Endothelial cell of umbilical vein (primary cell): ENCODE measurements around the gene PLXNC1. TPM values are rescaled to one million over a fixed set of nuclear protein-coding genes. Genes with fewer than 3 reads are reported as not detected.

Experiments used
- BruUV-seq: library from RNA; stranded (reverse); fragments of 400-500 nt; replicated peaks from 2 replicates; lab custom pipeline; 2021; lab: Mats Ljungman, UMichigan
- CTCF ChIA-PET: fragments of 300-600, 350-600 bp; sonication (Branson Sonifier 250); formaldehyde crosslinking; loops from one replicate; lab custom pipeline; 2021; ENCODE audit warnings: antibody characterized with exemption, inconsistent platforms; lab: Charles Lee
- POLR2A ChIA-PET: fragments of 300-600, 350-600 bp; sonication (Branson Sonifier 250); formaldehyde crosslinking; loops from one replicate; lab custom pipeline; 2021; ENCODE audit warnings: antibody characterized with exemption, inconsistent platforms; lab: Charles Lee
- DNase-seq: peaks from one replicate; pipeline ENCODE4 v3.0.0-alpha.2; 2011; ENCODE audit warnings: low read depth, low spot score
- FAIRE-seq: peaks from 2 replicates; lab custom pipeline; 2011; peaks lifted over from hg19 to GRCh38; lab: Jason Lieb, UNC
- H2AFZ ChIP-seq: 2 replicates; pipeline ENCODE4 v1.6.0; 2012; ENCODE audit warnings: low read depth, low read length, control low read depth, inconsistent platforms
- H3K27ac ChIP-seq: 2 replicates; pipeline ENCODE4 v1.5.1; 2011; ENCODE audit warnings: low read depth, mild to moderate bottlenecking, control low read depth, low read length, moderate library complexity; ENCODE audit not compliant: insufficient read depth
- H3K27me3 ChIP-seq, 2 experiments: 2 replicates each; pipeline versions ENCODE4 v1.6.0 to v1.6.1; 2011; ENCODE audit warnings: low read length in 2 of 2, mixed read lengths in 1 of 2; ENCODE audit not compliant: control insufficient read depth in 2 of 2, insufficient read depth in 2 of 2
- H3K36me3 ChIP-seq, 2 experiments: 2 replicates in 1 of 2; 3 replicates in 1 of 2; pipeline ENCODE4 v1.5.1; 2011; ENCODE audit warnings: low read length in 2 of 2, mild to moderate bottlenecking in 1 of 2, moderate library complexity in 1 of 2; ENCODE audit not compliant: control insufficient read depth in 2 of 2, insufficient read depth in 2 of 2; ENCODE audit errors: extremely low read depth in 1 of 2
- H3K4me1 ChIP-seq: 3 replicates; pipeline ENCODE4 v1.5.1; 2011; ENCODE audit warnings: mild to moderate bottlenecking, low read length; ENCODE audit not compliant: control insufficient read depth, insufficient read depth; ENCODE audit errors: extremely low read depth
- H3K4me2 ChIP-seq: 2 replicates; pipeline ENCODE4 v1.6.1; 2011; ENCODE audit warnings: low read length, control low read depth, mixed read lengths; ENCODE audit not compliant: insufficient read depth
- H3K4me3 ChIP-seq, 3 experiments: fragments of 200-600 bp in 1 of 3; sonication (generic), shearing (Covaris generic) in 1 of 3; replicated peaks in 1 of 3; 2 replicates each; pipeline ENCODE4 v1.5.1; 2011 to 2016; ENCODE audit warnings: control low read depth in 3 of 3, low read length in 3 of 3, mild to moderate bottlenecking in 2 of 3, inconsistent platforms in 1 of 3, low read depth in 1 of 3, moderate library complexity in 1 of 3; ENCODE audit not compliant: insufficient read depth in 1 of 3
- H3K79me2 ChIP-seq: 2 replicates; pipeline ENCODE4 v1.6.0; 2012; ENCODE audit warnings: low read length, inconsistent platforms; ENCODE audit not compliant: control insufficient read depth, insufficient read depth
- H3K9ac ChIP-seq: replicated peaks from 2 replicates; pipeline ENCODE3; 2011; ENCODE audit warnings: low read length, control low read depth; ENCODE audit not compliant: insufficient read depth; ENCODE audit errors: extremely low read depth
- H3K9me1 ChIP-seq: replicated peaks from 3 replicates; pipeline ENCODE4 v1.6.0; 2011; ENCODE audit warnings: mild to moderate bottlenecking, low read length; ENCODE audit not compliant: control insufficient read depth, insufficient read depth; ENCODE audit errors: extremely low read depth
- H3K9me3 ChIP-seq: replicated peaks from 2 replicates; pipeline ENCODE4 v1.5.1; 2012; ENCODE audit warnings: low read length, inconsistent platforms; ENCODE audit not compliant: control insufficient read depth, insufficient read depth
- H4K20me1 ChIP-seq: replicated peaks from 2 replicates; pipeline ENCODE3; 2011; ENCODE audit warnings: mild to moderate bottlenecking, low read length; ENCODE audit not compliant: control insufficient read depth, insufficient read depth; ENCODE audit errors: extremely low read depth
- CTCF ChIP-seq, 2 donors: IDR thresholded peaks; 1 replicate in 1 of 2; 2 replicates in 1 of 2; pipeline ENCODE4 v1.5.1; 2011; ENCODE audit warnings: low read length in 2 of 2, mild to moderate bottlenecking in 2 of 2, moderate library complexity in 2 of 2, control low read depth in 1 of 2, inconsistent platforms in 1 of 2, low read depth in 1 of 2; ENCODE audit not compliant: insufficient read depth in 1 of 2; ENCODE audit errors: extremely low read depth in 1 of 2
- EZH2 ChIP-seq: IDR thresholded peaks from 2 replicates; pipeline ENCODE4 v1.6.1; 2012; ENCODE audit warnings: borderline replicate concordance, low read depth, mild to moderate bottlenecking, moderate library complexity, low read length, inconsistent platforms; ENCODE audit not compliant: severe bottlenecking
- FOS ChIP-seq: IDR thresholded peaks from 2 replicates; pipeline ENCODE4 v1.6.1; 2011; ENCODE audit warnings: mild to moderate bottlenecking, low read length, moderate library complexity, borderline replicate concordance; ENCODE audit not compliant: insufficient read depth
- GATA2 ChIP-seq: IDR thresholded peaks from 2 replicates; pipeline ENCODE4 v1.7.0; 2011; ENCODE audit warnings: low read depth, mild to moderate bottlenecking, moderate library complexity, mixed read lengths, low read length; ENCODE audit not compliant: insufficient read length, insufficient read depth
- JUN ChIP-seq: IDR thresholded peaks from 2 replicates; pipeline ENCODE4 v1.6.1; 2011; ENCODE audit warnings: borderline replicate concordance, low read depth; ENCODE audit not compliant: insufficient read length, insufficient read depth
- MYC ChIP-seq: IDR thresholded peaks from one replicate; pipeline ENCODE4 v1.6.1; 2011; ENCODE audit warnings: mild to moderate bottlenecking, low read depth, low read length
- POLR2A ChIP-seq: IDR thresholded peaks from 2 replicates; pipeline ENCODE4 v1.6.1; 2012; ENCODE audit warnings: low read depth, mild to moderate bottlenecking, control low read depth, low read length
- POLR2AphosphoS5 ChIP-seq: IDR thresholded peaks from 2 replicates; pipeline ENCODE4 v1.6.1; 2012; ENCODE audit warnings: low read depth, mild to moderate bottlenecking, control low read depth, low read length, moderate library complexity; ENCODE audit not compliant: insufficient read depth
- dilution Hi-C: fragments of 300-500 bp; cut with MboI; formaldehyde crosslinking; loops from one replicate; pipeline ENCODE4 v1.15.0; 2019; ENCODE audit warnings: low sequenced_read_pairs; ENCODE audit not compliant: extremely low pct_ligation_motif_present
- intact Hi-C: fragments of 100-400 bp; cut with micrococcal nuclease; formaldehyde crosslinking; loops from one replicate; pipeline ENCODE4 v1.10.0; 2022
- polyA plus RNA-seq, 4 experiments: library from polyadenylated mRNA; depleted of rRNA in 3 of 4; stranded (reverse) in 3 of 4; unstranded in 1 of 4; fragments of >200 nt; gene quantifications; 2 replicates each; pipeline versions ENCODE4 v1.2.1 to v1.2.3, GENCODE V29; 2011 to 2012; ENCODE audit warnings: missing spikeins in 1 of 4
- total RNA-seq: library from RNA; stranded (reverse); gene quantifications from 2 replicates; pipeline ENCODE4 v1.2.3, GENCODE V29; 2021
- TF ChIP-seq, protein P1 (sequence below): IDR thresholded peaks from 2 replicates; pipeline ENCODE4 v1.6.1; 2011; ENCODE audit not compliant: insufficient read depth, insufficient read length

The PLXNC1 gene
- total and polyA plus RNA-seq, 2 donors (not counting 3 experiments of a cell fraction or from before 2014, with no cell fraction given), result 0.04 TPM; not detected in 1

DNA sequence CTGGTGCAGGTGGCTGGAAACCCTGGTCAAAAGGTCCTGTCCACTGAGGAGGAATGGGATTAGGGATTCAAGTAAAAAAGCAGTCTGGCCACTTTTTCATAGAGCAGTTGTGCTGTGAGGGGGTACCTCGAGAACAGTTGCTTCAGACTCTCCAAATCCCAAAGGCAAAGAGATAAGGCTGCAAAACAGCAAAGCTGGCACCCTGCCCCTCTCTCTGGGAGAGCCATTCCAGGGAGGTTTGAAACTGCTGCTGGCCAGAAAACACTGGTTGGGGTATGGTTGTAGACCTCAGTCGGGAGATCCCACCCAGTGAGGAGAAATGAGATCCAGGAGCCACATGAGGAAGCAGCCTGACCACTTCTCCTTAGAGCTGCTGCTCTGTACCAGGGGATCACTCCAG, 174.0 kb downstream of the PLXNC1 start:
- H4K20me1 ChIP-seq, result no peaks in the 10 kb centered on the region
- FAIRE-seq (no peak), DNase-seq (no peak)
- H3K9me1 ChIP-seq, result no peaks in the 10 kb centered on the region
- no peak for TF ChIP-seq POLR2AphosphoS5
- no peak for TF ChIP-seq GATA2
- no peak for TF ChIP-seq EZH2
- TF ChIP-seq MYC, result no peak
- TF ChIP-seq CTCF (IDR thresholded peaks at IDR 0.05; ENCODE audit: extremely low read depth in 1 of 2, insufficient read depth in 1 of 2, low read depth in 1 of 2, low read length in 2 of 2), result no peak
- no peak for TF ChIP-seq POLR2A
- TF ChIP-seq, protein P1, sequence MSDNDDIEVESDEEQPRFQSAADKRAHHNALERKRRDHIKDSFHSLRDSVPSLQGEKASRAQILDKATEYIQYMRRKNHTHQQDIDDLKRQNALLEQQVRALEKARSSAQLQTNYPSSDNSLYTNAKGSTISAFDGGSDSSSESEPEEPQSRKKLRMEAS, result no peak
- TF ChIP-seq JUN, result no peak
- TF ChIP-seq FOS, result no peak
- H3K27ac ChIP-seq, result no peak overlapping the region
- intact Hi-C loops (no loop called here), dilution Hi-C loops (no loop called here)
- CTCF ChIA-PET, result no interaction called here
- no peaks in the 10 kb centered on the region for H3K4me1 ChIP-seq
- no peak overlapping the region for H2AFZ ChIP-seq
- no peaks in the 10 kb centered on the region for H3K27me3 ChIP-seq
- POLR2A ChIA-PET, result no interaction called here
- BruUV-seq, result no TSS peak
- H3K4me2 ChIP-seq, result no peak overlapping the region
- no peaks in the 10 kb centered on the region for H3K9me3 ChIP-seq
- no peaks in the 10 kb centered on the region for H3K79me2 ChIP-seq
- H3K36me3 ChIP-seq, result no peaks in the 10 kb centered on the region
- no peak overlapping the region for H3K9ac ChIP-seq
- H3K4me3 ChIP-seq, result no peak overlapping the region
